Activated T-helper 17 cell treated with anti-CD3 and anti-CD28 coated beads, Interleukin-2, amount 50 U/mL, for 72 hours (primary cell): Measurements from ENCODE around the gene ARF1. TPM values are rescaled to one million over a fixed set of nuclear protein-coding genes. Genes with fewer than 3 reads are reported as not detected.
A peak's percentile ranks its signal among the peaks of the same experiment; 100 is the strongest.

ENCODE experiments used
- ATAC-seq: fragments of 150-1000 bp; cut with Tn5 transposase; replicated peaks from 2 replicates; pipeline ENCODE4 v1.10.0; 2021; ENCODE audit warnings: mild to moderate bottlenecking, moderate library complexity
- H3K27ac Mint-ChIP-seq: one replicate; pipeline ENCODE4 v1.8.0; 2022; ENCODE audit warnings: mixed read lengths
- H3K27me3 Mint-ChIP-seq: one replicate; pipeline ENCODE4 v1.8.0; 2022; ENCODE audit warnings: mixed read lengths
- H3K36me3 Mint-ChIP-seq: one replicate; pipeline ENCODE4 v1.8.0; 2022; ENCODE audit warnings: low read depth, mild to moderate bottlenecking, mixed read lengths
- H3K4me1 Mint-ChIP-seq: one replicate; pipeline ENCODE4 v1.8.0; 2022; ENCODE audit warnings: mixed read lengths
- H3K4me3 Mint-ChIP-seq: one replicate; pipeline ENCODE4 v1.8.0; 2022; ENCODE audit warnings: mild to moderate bottlenecking, mixed read lengths
- H3K9me3 Mint-ChIP-seq: one replicate; pipeline ENCODE4 v1.8.0; 2022; ENCODE audit warnings: mixed read lengths
- total RNA-seq, 2 donors: library from RNA; stranded (reverse); gene quantifications; one replicate each; pipeline ENCODE4 v1.2.3, GENCODE V29; 2022

The ARF1 gene
- total RNA-seq, 2 donors from 2014 or later: 288 to 364 TPM

DNA sequence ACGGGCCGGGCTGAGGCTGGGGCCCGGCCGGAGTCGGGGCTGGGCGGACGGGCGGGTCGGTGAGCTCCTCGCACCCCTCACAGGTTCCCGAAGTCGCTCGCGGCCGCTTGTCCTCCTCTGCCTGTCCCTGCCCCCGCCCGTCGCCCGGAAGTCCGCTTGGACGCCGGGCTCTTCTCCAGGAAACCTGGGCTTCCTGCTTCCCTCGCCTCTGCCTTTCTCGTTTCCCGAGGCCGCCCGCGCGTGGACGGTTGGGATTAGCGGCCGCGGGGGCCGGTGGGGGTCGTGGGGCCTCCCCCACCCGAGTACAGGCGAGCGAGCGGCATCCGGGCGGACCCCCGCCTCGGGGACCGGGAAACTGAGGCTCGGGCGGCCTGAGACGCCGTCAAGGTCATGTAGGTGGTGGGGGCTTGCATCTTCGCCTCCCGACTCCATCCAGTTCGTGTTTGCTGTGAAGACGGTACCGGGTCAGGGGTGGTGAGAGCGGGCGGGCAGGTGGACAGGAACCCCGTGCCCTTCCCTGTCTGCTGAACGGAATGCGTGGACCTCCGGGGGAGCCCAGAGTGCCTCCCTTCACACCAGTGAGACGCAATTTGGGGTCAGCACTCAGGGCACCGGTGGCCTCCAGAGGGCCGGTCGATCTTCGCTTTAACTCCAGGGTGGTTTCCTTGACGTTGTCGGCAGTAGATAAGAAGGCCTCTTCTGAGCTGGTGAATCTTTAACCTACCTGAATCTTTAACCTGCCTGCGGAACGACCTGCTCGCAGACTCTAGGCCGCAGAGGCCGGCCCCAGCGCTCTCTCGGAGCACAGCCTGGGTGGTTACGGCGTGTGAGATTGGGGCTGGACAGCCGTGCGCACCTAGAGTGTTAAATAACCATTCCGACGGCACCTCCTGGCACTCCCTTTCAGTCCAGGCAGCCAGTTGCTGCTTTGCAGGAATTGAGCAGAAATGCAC is 686 bp downstream of the ARF1 start:
- Mint-ChIP-seq H3K4me1 (peaks cover 35% of the 10 kb centered on the region), H3K4me3 (peak overlapping the region; percentile 90), H3K27me3 (no peaks in the 10 kb centered on the region), H3K9me3 (no peaks in the 10 kb centered on the region), H3K36me3 (peaks cover 54% of the 10 kb centered on the region), H3K27ac (peak overlapping the region; percentile 96)
- peak; percentile 18 for ATAC-seq

DNA sequence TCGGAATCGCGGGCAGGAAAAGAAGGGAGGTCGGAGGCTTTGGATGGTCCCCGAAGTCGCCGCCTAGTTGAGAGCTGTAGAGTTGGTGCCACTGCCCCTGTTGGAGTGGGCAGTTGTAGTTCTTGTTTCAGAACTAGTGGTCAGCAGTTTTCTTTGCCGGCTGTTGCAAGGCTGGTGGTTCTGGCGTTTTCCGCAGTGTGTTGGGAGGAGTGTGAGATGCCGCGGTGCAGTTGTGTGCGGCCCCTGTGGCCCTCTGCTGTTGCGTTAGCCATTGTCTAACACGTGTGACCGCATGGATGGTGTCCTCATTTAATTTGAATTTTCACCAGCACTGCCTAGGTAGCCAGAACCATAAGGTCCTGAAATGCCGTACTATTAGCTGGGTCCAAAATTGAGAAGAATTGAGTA is 1.4 kb downstream of the ARF1 start:
- H3K9me3 Mint-ChIP-seq: no peaks in the 10 kb centered on the region

GRCh38 chr1:228084325-228084724 is 1.8 kb downstream of the ARF1 start:
- H3K4me1 Mint-ChIP-seq: peaks cover 44% of the 10 kb centered on the region
- peak overlapping the region; percentile 96 for H3K27ac Mint-ChIP-seq
- H3K9me3 Mint-ChIP-seq: no peaks in the 10 kb centered on the region
- no peaks in the 10 kb centered on the region for H3K27me3 Mint-ChIP-seq
- peak; percentile 44 for ATAC-seq
- peaks cover 65% of the 10 kb centered on the region for H3K36me3 Mint-ChIP-seq
- peak overlapping the region; percentile 90 for H3K4me3 Mint-ChIP-seq

More for the DNA sequence above, 1.4 kb downstream of the ARF1 start:
- Mint-ChIP-seq H3K36me3 (peaks cover 60% of the 10 kb centered on the region), H3K27ac (peak overlapping the region; percentile 96), H3K4me3 (peak overlapping the region; percentile 90), H3K27me3 (no peaks in the 10 kb centered on the region), H3K4me1 (peaks cover 40% of the 10 kb centered on the region)
- ATAC-seq: no peak

- Mint-ChIP-seq H3K4me3 (peak overlapping the region; percentile 90), H3K4me1 (peaks cover 45% of the 10 kb centered on the region), H3K27ac (peak overlapping the region; percentile 96), H3K27me3 (no peaks in the 10 kb centered on the region), H3K9me3 (no peaks in the 10 kb centered on the region), H3K36me3 (peaks cover 70% of the 10 kb centered on the region)
- no peak for ATAC-seq
Observed at GRCh38 chr1:228084797-228085196, 2.3 kb downstream of the ARF1 start.

GRCh38 chr1:228085287-228085951 is 2.9 kb downstream of the ARF1 start:
- Mint-ChIP-seq H3K27me3 (no peaks in the 10 kb centered on the region), H3K4me3 (peak overlapping the region; percentile 90), H3K27ac (peak overlapping the region; percentile 96), H3K9me3 (no peaks in the 10 kb centered on the region), H3K4me1 (peaks cover 45% of the 10 kb centered on the region), H3K36me3 (peaks cover 76% of the 10 kb centered on the region)
- no peak for ATAC-seq

DNA sequence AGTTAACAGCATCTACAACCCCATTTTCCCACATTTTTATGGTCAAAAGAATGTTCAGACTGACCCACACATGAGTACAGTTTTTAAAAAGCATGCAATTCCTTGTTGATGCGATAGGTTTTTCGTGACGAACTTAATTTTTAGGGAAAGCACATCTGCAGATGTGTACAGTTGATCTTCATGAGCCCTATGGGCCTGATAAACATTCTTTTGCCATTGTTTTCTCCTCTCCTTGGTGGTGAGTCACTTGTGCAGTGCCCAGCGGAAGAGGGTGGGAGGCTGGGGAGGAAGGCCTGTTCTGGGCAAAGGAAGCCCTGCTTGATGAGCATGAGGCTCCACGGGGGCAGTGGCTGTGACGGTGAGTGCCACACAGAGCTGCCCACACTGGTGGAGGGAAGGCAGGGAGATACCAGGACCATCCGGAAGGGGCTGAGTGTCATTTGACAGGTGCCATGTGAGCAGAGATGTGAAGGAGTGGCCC is 5.3 kb downstream of the ARF1 start:
- ATAC-seq: peak; percentile 69
- peak overlapping the region; percentile 96 for H3K27ac Mint-ChIP-seq
- H3K36me3 Mint-ChIP-seq: peaks cover 100% of the 10 kb centered on the region
- H3K4me1 Mint-ChIP-seq: peaks cover 53% of the 10 kb centered on the region
- H3K9me3 Mint-ChIP-seq: no peaks in the 10 kb centered on the region
- no peaks in the 10 kb centered on the region for H3K27me3 Mint-ChIP-seq
- H3K4me3 Mint-ChIP-seq: peak overlapping the region; percentile 90

GRCh38 chr1:228088586-228089498 is 6.3 kb downstream of the ARF1 start:
- Mint-ChIP-seq H3K36me3 (peaks cover 100% of the 10 kb centered on the region), H3K27me3 (no peaks in the 10 kb centered on the region), H3K4me3 (peak overlapping the region; percentile 90), H3K4me1 (peaks cover 53% of the 10 kb centered on the region), H3K9me3 (no peaks in the 10 kb centered on the region), H3K27ac (peak overlapping the region; percentile 96)
- no peak for ATAC-seq

- Mint-ChIP-seq H3K4me3 (peak overlapping the region; percentile 90), H3K4me1 (peaks cover 50% of the 10 kb centered on the region), H3K27ac (peak overlapping the region; percentile 96), H3K36me3 (peaks cover 100% of the 10 kb centered on the region), H3K27me3 (no peaks in the 10 kb centered on the region), H3K9me3 (peaks cover 1% of the 10 kb centered on the region)
- no peak for ATAC-seq
Observed at GRCh38 chr1:228089519-228090380, 7.2 kb downstream of the ARF1 start.

- no peaks in the 10 kb centered on the region for H3K27me3 Mint-ChIP-seq
- peaks cover 50% of the 10 kb centered on the region for H3K4me1 Mint-ChIP-seq
- H3K9me3 Mint-ChIP-seq: peaks cover 6% of the 10 kb centered on the region
- peaks cover 100% of the 10 kb centered on the region for H3K36me3 Mint-ChIP-seq
- ATAC-seq: no peak
- peak overlapping the region; percentile 20 for H3K27ac Mint-ChIP-seq
- H3K4me3 Mint-ChIP-seq: peak overlapping the region; percentile 90
Observed at GRCh38 chr1:228090613-228091081, 8.1 kb downstream of the ARF1 start.

DNA sequence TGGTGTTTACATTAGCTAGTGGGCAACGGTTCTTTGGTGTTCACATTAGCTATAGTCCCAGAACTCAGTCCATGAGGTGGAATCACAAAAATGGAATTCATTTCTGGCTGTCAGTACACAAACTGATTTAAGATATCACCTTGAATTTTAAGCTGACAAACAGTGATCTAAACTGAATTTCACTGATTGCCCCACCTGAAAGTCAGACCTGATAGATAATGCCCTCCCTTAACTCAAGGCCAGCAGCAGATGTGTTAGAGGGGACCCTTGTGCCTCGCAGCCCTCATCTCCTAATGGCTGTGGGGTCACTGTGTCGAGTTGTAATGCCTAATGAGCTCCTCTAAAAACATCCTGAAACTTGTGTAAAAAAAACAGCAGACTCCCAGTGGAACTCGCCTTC is 8.6 kb downstream of the ARF1 start:
- Mint-ChIP-seq H3K27me3 (no peaks in the 10 kb centered on the region), H3K9me3 (peaks cover 6% of the 10 kb centered on the region), H3K4me1 (peaks cover 51% of the 10 kb centered on the region), H3K27ac (peak overlapping the region; percentile 20), H3K4me3 (peak overlapping the region; percentile 90), H3K36me3 (peaks cover 100% of the 10 kb centered on the region)
- no peak for ATAC-seq

DNA sequence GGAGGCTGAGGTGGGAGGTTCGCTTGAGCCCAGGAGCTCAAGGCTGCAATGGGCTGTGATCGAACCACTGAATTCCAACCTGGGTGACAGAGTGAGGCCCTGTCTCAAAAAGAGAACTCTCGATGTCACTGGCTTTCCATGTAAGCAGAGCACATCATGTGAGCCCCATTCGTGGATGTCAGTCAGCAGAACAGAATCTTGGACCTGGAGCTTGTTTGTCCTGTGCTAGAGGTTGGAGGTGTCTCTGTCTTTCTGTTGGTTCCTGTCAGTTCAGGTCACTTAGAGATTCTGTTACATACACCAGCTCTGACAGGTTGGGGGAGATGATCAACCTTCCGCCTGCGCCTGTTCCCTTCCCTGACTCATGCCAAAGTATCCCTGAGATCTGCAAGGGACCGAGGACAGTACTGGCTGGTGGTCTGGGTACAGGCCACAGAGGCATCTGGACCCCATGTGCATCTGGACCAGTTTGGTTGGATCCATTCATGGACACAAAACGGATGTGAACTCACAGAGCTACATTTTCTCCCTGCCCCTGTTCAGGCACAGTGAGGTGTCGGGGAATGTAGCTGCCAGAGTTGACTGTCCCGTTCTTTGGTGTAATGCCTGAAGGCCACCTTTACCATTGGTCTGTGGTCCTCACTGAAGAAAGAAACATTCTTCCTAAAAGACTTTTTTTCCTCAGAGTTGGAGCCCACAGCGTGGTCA is 10.0 kb downstream of the ARF1 start:
- Mint-ChIP-seq H3K36me3 (peaks cover 100% of the 10 kb centered on the region), H3K9me3 (peaks cover 6% of the 10 kb centered on the region), H3K27ac (no peak overlapping the region), H3K4me1 (peaks cover 40% of the 10 kb centered on the region), H3K4me3 (peak overlapping the region; percentile 90), H3K27me3 (no peaks in the 10 kb centered on the region)
- no peak for ATAC-seq

GRCh38 chr1:228093050-228093906 is 10.8 kb downstream of the ARF1 start:
- Mint-ChIP-seq H3K27ac (no peak overlapping the region), H3K9me3 (peaks cover 6% of the 10 kb centered on the region), H3K36me3 (peaks cover 100% of the 10 kb centered on the region), H3K4me1 (peaks cover 32% of the 10 kb centered on the region), H3K27me3 (no peaks in the 10 kb centered on the region), H3K4me3 (peak overlapping the region; percentile 90)
- ATAC-seq: no peak
